ENCODE measurements around the gene ADRA2A. TPM values are rescaled to one million over a fixed set of nuclear protein-coding genes. Genes with fewer than 3 reads are reported as not detected.

The ADRA2A gene
- polyA plus RNA-seq, 3 donors = not detected

DNA sequence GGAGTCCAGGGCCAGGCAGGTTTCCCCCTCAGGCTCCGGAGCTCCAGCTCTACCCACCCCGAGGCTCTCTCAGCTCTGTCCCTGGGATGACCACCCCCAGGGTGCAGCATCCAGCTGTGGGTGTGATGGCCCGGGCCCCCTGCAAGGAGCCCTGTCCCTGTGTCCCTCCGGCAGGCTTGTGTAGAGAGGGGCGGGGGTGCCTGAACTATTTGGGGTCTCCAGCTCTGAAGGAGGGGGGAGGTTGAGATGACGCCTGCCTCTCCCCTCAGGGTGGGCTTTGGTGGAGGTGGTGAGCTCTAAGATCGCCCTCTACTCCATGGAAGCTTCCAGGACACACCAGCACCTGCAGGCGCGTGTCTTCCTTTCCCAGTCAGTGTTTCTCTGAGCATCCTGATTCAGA lies 39.4 kb downstream of the ADRA2A start:
- no peaks in the 10 kb centered on the region for H3K36me3 ChIP-seq (replicated peaks in 1 of 2; ENCODE audit: control insufficient read depth in 1 of 2, insufficient read depth in 2 of 2, low read length in 2 of 2)
- no peak overlapping the region for H3K27ac Mint-ChIP-seq
- H3K4me3 Mint-ChIP-seq = no peak overlapping the region
- no peak overlapping the region for H3K4me3 ChIP-seq (replicated peaks in 1 of 3; ENCODE audit: low read depth in 2 of 3, low read length in 3 of 3)
- no peak overlapping the region for H3K27ac ChIP-seq (ENCODE audit: low read depth in 1 of 2, low read length in 2 of 2)
- no peaks in the 10 kb centered on the region for H3K79me2 ChIP-seq (ENCODE audit: insufficient read depth, low read length)
- no peak overlapping the region for H2AFZ ChIP-seq (ENCODE audit: insufficient read depth, low read depth, low read length, poor library complexity, severe bottlenecking)
- no peak for DNase-seq
- no peaks in the 10 kb centered on the region for H3K36me3 Mint-ChIP-seq
- no peak overlapping the region for H3K4me2 ChIP-seq (replicated peaks; ENCODE audit: extremely low read depth, low read length, poor library complexity, severe bottlenecking)
- H3K9ac ChIP-seq (ENCODE audit: insufficient read depth, low read length, poor library complexity, severe bottlenecking) = no peak overlapping the region
- TF ChIP-seq, protein P1, sequence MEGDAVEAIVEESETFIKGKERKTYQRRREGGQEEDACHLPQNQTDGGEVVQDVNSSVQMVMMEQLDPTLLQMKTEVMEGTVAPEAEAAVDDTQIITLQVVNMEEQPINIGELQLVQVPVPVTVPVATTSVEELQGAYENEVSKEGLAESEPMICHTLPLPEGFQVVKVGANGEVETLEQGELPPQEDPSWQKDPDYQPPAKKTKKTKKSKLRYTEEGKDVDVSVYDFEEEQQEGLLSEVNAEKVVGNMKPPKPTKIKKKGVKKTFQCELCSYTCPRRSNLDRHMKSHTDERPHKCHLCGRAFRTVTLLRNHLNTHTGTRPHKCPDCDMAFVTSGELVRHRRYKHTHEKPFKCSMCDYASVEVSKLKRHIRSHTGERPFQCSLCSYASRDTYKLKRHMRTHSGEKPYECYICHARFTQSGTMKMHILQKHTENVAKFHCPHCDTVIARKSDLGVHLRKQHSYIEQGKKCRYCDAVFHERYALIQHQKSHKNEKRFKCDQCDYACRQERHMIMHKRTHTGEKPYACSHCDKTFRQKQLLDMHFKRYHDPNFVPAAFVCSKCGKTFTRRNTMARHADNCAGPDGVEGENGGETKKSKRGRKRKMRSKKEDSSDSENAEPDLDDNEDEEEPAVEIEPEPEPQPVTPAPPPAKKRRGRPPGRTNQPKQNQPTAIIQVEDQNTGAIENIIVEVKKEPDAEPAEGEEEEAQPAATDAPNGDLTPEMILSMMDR (IDR thresholded peaks at IDR 0.05) = no peak
- peaks cover 0 to 4% (median 0%) of the 10 kb centered on the region in 7 donors for H3K9me3 Mint-ChIP-seq
- no peaks in the 10 kb centered on the region for H3K27me3 ChIP-seq (ENCODE audit: control insufficient read depth in 2 of 2, insufficient read depth in 2 of 2, low read length in 2 of 2)
- peaks cover 9% of the 10 kb centered on the region for H3K4me1 Mint-ChIP-seq
- H4K20me1 ChIP-seq (ENCODE audit: insufficient read depth, low read length) = no peaks in the 10 kb centered on the region
- H3K4me1 ChIP-seq (ENCODE audit: control insufficient read depth in 1 of 2, insufficient read depth in 2 of 2, low read length in 2 of 2) = no peaks in the 10 kb centered on the region
- intact Hi-C loops (cut with micrococcal nuclease) = no loop called here
- WGBS (ENCODE audit: insufficient coverage) = 100% methylated on average over 4 of the region's 9 CpGs
- H3K27me3 Mint-ChIP-seq (ENCODE audit: low read depth in 3 of 3) = peaks cover 1 to 4% (median 2%) of the 10 kb centered on the region in 3 donors
- H3K9me3 ChIP-seq (replicated peaks in 1 of 2; ENCODE audit: control insufficient read depth in 1 of 2, insufficient read depth in 1 of 2, low read length in 2 of 2) = no peaks in the 10 kb centered on the region

DNA sequence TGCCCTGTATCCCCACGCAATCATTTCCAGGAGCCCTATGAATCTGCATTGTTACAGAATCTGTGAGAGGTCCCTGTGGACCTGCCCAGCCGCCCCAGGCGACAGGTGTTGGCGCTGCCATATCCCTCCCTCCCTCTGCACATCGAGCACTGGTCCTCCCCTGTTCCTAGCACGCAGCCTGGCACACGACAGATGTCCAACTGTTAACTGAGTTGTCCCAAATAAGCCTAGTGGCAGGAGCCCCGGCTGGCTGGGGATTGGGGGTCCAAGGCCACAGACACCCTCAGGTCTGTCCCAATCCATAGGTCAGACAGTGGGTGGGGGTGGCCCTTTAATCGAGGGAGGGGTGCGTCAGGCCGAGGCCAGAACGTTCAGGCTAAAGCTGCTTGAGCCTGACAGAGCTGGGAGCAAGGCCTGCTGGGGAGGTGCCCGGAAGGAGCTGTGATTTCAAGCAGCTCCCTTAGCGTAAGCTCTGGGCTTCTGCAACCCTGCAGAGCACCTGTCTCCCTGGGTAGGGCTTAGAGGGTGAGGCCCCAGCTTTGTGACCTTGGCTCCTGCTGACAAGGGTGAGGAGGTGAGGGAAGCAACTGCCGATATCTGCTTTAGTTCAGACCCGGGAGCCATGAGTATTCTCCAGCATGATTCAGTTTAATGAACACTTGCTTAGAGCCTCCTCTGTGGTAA lies 40.1 kb downstream of the ADRA2A start:
- Histone ChIP-seq H3K4me1 (ENCODE audit: control insufficient read depth in 1 of 2, insufficient read depth in 2 of 2, low read length in 2 of 2) (no peaks in the 10 kb centered on the region), H2AFZ (ENCODE audit: insufficient read depth, low read depth, low read length, poor library complexity, severe bottlenecking) (no peak overlapping the region), H4K20me1 (ENCODE audit: insufficient read depth, low read length) (no peaks in the 10 kb centered on the region), H3K27ac (ENCODE audit: low read depth in 1 of 2, low read length in 2 of 2) (no peak overlapping the region), H3K9me3 (replicated peaks in 1 of 2; ENCODE audit: control insufficient read depth in 1 of 2, insufficient read depth in 1 of 2, low read length in 2 of 2) (no peaks in the 10 kb centered on the region), H3K36me3 (replicated peaks in 1 of 2; ENCODE audit: control insufficient read depth in 1 of 2, insufficient read depth in 2 of 2, low read length in 2 of 2) (no peaks in the 10 kb centered on the region), H3K4me2 (replicated peaks; ENCODE audit: extremely low read depth, low read length, poor library complexity, severe bottlenecking) (no peak overlapping the region), H3K4me3 (replicated peaks in 1 of 3; ENCODE audit: low read depth in 2 of 3, low read length in 3 of 3) (no peak overlapping the region), H3K27me3 (ENCODE audit: control insufficient read depth in 2 of 2, insufficient read depth in 2 of 2, low read length in 2 of 2) (no peaks in the 10 kb centered on the region), H3K79me2 (ENCODE audit: insufficient read depth, low read length) (no peaks in the 10 kb centered on the region), H3K9ac (ENCODE audit: insufficient read depth, low read length, poor library complexity, severe bottlenecking) (no peak overlapping the region)
- Mint-ChIP-seq H3K27me3 (ENCODE audit: low read depth in 3 of 3) (peaks cover 0 to 7% (median 2%) of the 10 kb centered on the region in 3 donors), H3K36me3 (no peaks in the 10 kb centered on the region), H3K27ac (no peak overlapping the region), H3K4me1 (peaks cover 9% of the 10 kb centered on the region), H3K9me3 (peaks cover 0 to 4% (median 0%) of the 10 kb centered on the region in 7 donors), H3K4me3 (no peak overlapping the region)
- 94% methylated on average over 14 of the region's 16 CpGs for WGBS (ENCODE audit: insufficient coverage)
- DNase-seq = no peak
- intact Hi-C loops (cut with micrococcal nuclease) = no loop called here
- TF ChIP-seq, protein P1 (IDR thresholded peaks at IDR 0.05) = no peak
